ENCODE measurements around the gene TTC7B.
A peak's percentile ranks its signal among the peaks of the same experiment; 100 is the strongest.

The TTC7B gene

DNA sequence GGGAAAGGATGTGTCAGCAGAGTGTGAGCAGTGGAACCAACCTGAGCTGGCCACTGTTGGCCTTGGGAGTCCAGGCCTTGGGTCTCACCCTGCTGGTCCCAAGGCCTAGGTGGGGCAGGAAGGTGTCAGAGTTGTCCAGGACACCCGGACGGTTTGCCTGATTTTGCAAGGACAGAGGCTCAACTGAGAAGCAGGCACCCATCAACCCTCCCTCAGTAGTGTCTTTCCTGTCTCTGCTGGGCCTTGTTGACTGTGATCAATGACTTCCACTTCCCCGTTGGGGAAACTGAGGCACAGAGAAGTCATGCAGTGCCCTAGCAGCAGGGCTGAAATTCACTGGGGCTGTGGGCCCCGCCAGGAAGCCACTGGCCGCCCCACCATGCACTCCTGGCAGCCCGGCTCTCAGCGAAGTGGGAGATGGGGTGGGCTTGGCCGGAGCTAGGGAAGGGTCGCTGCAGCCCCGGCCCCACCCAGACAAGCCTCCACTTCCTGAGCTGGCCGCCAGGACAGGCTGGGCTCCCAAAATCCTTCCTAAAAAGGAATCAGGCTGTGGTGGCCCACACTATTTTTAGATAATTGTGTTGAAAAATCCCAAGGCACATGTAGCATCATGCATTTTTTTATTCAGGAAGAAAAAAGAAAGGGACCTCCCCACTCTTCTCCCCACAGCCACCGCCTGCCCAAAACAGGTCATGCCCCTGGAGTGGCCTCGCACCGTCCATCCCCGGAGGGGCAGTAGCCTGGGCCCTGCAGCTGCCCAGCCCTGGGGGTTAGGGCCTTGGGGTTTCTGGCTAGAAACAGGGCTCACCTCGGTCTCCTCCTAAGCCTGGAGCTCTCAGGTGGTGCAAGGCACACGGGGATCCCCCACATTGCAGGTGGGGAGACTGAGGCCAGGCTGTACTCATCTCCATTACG is 292.0 kb downstream of the TTC7B start:
- FAIRE-seq (no peak), DNase-seq (ENCODE audit: insufficient read length) (no peak)
- TF ChIP-seq POLR2A (IDR thresholded peaks at IDR 0.05; ENCODE audit: low read depth, low read length) (no peak), TAF1 (IDR thresholded peaks at IDR 0.05; ENCODE audit: borderline replicate concordance, low read depth, low read length) (no peak)

- DNase-seq (ENCODE audit: insufficient read length) (no peak), FAIRE-seq (no peak)
- TF ChIP-seq POLR2AphosphoS5 (IDR thresholded peaks at IDR 0.05; ENCODE audit: low read depth, low read length), result no peak
- no peak for TF ChIP-seq TAF1 (IDR thresholded peaks at IDR 0.05; ENCODE audit: borderline replicate concordance, low read depth, low read length)
- no peak for TF ChIP-seq POLR2A (IDR thresholded peaks at IDR 0.05; ENCODE audit: low read depth, low read length)
Observed at GRCh38 chr14:90523544-90523943, 292.7 kb downstream of the TTC7B start.

- no peak for DNase-seq (ENCODE audit: insufficient read length)
- no peak for FAIRE-seq
- TF ChIP-seq POLR2AphosphoS5 (IDR thresholded peaks at IDR 0.05; ENCODE audit: low read depth, low read length) (no peak), POLR2A (IDR thresholded peaks at IDR 0.05; ENCODE audit: low read depth, low read length) (no peak), TAF1 (IDR thresholded peaks at IDR 0.05; ENCODE audit: borderline replicate concordance, low read depth, low read length) (no peak)
Observed at GRCh38 chr14:90522571-90523191, 293.5 kb downstream of the TTC7B start.

DNA sequence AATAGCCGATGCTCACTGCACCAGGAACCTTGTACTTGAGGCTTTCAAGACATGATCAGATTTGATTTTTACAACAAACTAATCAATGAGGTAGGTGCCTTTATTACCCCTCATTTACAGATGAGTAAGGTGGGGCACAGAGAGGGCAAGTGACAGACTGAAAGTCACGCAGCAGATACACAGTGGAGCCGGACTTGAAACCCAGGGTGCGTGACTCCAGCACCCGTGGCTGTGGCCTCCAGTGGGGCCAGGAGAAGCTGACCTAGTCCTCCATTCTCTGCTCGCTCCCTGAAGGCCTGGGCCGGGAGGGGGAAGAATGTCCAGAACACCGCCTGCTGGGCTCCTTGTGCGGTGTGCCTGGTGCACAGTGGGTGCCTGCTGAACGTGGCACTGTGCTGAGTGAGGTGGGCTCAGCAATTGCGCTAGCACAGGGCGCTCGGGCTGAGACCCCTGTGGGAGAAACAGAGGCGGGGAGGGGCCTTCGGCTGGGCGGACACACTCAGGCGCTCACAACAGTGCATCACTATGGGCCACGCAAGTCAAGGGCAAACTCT is 294.2 kb downstream of the TTC7B start:
- FAIRE-seq (no peak), DNase-seq (ENCODE audit: insufficient read length) (no peak)
- no peak for TF ChIP-seq POLR2AphosphoS5 (IDR thresholded peaks at IDR 0.05; ENCODE audit: low read depth, low read length)

DNA sequence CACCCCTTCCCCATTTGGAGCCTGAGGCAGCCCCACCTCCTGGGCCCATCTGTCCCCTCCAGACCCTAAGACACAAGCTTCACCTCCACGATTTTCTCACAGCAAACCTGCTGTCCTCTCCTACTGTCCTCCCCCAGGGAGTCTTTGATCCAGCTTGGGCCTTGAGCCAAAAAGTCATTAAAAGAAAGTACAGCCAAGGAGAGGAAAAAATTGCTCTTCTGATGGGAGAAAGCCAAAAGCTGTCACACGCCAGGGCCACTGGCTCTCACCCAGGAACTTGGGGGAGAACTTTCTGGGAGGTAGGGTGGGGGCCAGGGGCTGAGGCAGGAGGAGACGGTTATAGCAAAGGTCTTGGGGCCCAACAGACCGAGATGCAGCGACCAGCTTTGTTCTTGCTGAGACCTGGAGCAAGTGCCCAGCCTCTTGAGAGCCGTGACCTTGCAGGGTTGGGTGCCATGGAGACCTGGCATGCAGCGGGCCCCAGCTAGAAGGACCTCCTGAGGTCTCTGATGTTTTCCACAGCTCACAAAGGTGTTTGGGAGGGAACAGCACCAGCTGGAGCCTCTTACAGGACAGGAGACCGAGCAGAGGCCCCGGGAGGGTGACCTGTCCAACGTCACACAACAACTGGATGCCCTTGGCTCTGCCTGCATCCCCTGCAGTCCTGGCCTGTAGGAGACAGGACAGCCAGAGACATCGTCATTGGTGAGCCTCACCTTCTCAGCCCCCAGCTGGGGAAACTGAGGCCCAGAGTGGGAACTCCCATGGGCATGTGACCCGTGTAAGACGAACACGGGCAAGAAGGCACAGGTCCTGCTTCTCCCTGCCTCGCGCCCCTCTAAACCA is 294.9 kb downstream of the TTC7B start:
- DNase-seq (ENCODE audit: insufficient read length) (no peak), FAIRE-seq (no peak)
- TF ChIP-seq POLR2AphosphoS5 (IDR thresholded peaks at IDR 0.05; ENCODE audit: low read depth, low read length), result no peak
- TF ChIP-seq POLR2A (IDR thresholded peaks at IDR 0.05; ENCODE audit: low read depth, low read length), result no peak
- TF ChIP-seq TAF1 (IDR thresholded peaks at IDR 0.05; ENCODE audit: borderline replicate concordance, low read depth, low read length), result no peak

GRCh38 chr14:90520326-90520725 is 295.9 kb downstream of the TTC7B start:
- DNase-seq (ENCODE audit: insufficient read length) (no peak), FAIRE-seq (no peak)
- TF ChIP-seq POLR2AphosphoS5 (IDR thresholded peaks at IDR 0.05; ENCODE audit: low read depth, low read length) (no peak), TAF1 (IDR thresholded peaks at IDR 0.05; ENCODE audit: borderline replicate concordance, low read depth, low read length) (no peak), POLR2A (IDR thresholded peaks at IDR 0.05; ENCODE audit: low read depth, low read length) (no peak)

DNA sequence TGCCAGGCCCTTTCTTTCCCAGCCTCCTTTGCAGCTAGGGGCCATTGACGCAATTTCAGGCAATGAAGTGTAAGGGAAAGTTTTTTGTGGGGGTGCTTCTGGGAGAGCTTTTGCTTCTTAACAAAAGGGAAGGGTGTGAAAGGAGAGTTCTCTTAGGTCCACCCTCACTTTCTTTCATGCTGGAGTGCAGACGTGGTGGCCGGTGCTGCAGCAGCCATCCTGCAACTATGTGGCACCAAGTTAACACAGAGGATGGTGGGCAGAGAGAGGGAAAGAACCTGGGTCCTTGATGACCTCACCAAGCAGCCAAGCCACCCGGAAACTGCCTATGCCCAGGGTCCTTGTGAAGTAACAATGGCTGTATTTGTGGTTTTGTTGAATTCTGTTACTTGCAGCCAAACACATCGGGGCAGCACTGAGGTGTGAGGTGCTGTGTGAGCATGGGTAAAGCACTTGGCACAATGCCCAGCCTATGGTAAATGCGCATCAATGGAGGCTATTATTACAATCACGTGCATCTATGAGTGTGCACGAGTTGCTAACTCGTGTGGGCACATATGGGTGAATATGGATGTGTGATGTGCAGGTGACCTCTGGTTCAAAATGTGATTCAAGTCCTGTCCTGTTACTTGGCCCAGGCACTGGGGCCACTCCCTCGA is 296.8 kb downstream of the TTC7B start:
- no peak for TF ChIP-seq POLR2AphosphoS5 (IDR thresholded peaks at IDR 0.05; ENCODE audit: low read depth, low read length)
- TF ChIP-seq POLR2A (IDR thresholded peaks at IDR 0.05; ENCODE audit: low read depth, low read length), result no peak
- TF ChIP-seq TAF1 (IDR thresholded peaks at IDR 0.05; ENCODE audit: borderline replicate concordance, low read depth, low read length), result no peak
- FAIRE-seq, result no peak
- no peak for DNase-seq (ENCODE audit: insufficient read length)

GRCh38 chr14:90518941-90519256 is 297.3 kb downstream of the TTC7B start:
- FAIRE-seq, result peak; percentile 67
- peak; percentile 59 for DNase-seq (ENCODE audit: insufficient read length)
- TF ChIP-seq POLR2A (IDR thresholded peaks at IDR 0.05; ENCODE audit: low read depth, low read length) (no peak), TAF1 (IDR thresholded peaks at IDR 0.05; ENCODE audit: borderline replicate concordance, low read depth, low read length) (no peak), POLR2AphosphoS5 (IDR thresholded peaks at IDR 0.05; ENCODE audit: low read depth, low read length) (no peak)

DNA sequence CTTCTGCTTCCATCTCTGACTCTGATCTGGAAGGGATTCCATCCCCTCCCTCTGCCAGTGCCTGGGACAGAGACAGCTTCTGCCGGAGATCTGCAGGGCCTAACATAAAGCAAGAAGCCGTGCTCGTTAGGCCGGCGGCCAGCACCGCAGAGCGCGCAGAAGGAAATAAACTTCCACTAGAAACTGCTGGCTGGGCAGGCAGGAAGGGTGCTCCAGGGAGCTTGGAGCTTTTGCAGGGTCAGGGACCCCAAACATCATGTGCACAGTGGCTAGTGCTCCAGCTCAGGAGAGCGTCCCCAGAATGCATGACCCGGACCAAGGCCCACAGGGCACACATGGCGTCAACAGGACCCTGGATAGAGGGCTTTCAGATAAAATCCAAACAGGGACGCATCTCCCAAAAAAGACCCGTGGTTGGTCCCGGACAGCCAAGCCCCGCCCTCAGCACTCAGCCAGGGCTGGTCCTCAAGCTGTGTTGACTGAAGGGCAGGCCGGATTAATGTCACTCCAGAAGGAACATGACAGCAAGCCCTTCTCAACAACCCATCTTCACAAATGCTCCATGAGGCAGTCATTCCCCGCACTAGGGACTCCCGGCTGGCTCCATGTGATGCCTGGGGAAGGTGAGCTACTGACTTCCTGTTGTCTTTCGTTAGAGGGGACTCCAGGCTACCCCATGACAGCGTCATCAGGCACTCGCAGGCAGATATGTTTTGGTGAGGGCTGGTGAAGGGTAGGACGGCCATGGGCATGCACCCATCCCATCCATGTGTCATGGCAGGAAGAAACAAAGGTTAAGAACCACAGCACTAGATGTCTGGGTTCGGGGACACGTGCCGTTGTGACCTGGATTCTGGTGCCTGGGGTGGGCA is 297.9 kb downstream of the TTC7B start:
- FAIRE-seq (no peak), DNase-seq (ENCODE audit: insufficient read length) (no peak)
- TF ChIP-seq TAF1 (IDR thresholded peaks at IDR 0.05; ENCODE audit: borderline replicate concordance, low read depth, low read length) (no peak), POLR2AphosphoS5 (IDR thresholded peaks at IDR 0.05; ENCODE audit: low read depth, low read length) (no peak), POLR2A (IDR thresholded peaks at IDR 0.05; ENCODE audit: low read depth, low read length) (no peak)
